Umbilical cord (tissue), 2 donors: ENCODE results near the gene MPHOSPH8. TPM values are rescaled to one million over a fixed set of nuclear protein-coding genes. Genes with fewer than 3 reads are reported as not detected.

Experiments
- DNase-seq: peaks from one replicate; pipeline ENCODE4 v3.0.0-alpha.2; 2015; ENCODE audit warnings: low spot score
- total RNA-seq: library from RNA; depleted of rRNA; stranded (reverse); fragments of >200 nt; gene quantifications from one replicate; pipeline ENCODE4 v1.2.3, GENCODE V29; 2014; ENCODE audit warnings: low replicate concordance; ENCODE audit not compliant: insufficient read depth

The MPHOSPH8 gene
- total RNA-seq, result 25.3 TPM

GRCh38 chr13:19633479-19634255 is at the start of gene MPHOSPH8:
Gene MPHOSPH8, plus strand, starts transcription at chr13:19633659. Its CDS starts 90 bp downstream, at chr13:19633749.
- DNase-seq, result peak; percentile 98

GRCh38 chr13:19586904-19587634 is 46.4 kb upstream of the MPHOSPH8 start:
- DNase-seq, result peak; percentile 7

GRCh38 chr13:19587635-19588300 is 45.7 kb upstream of the MPHOSPH8 start:
- peak; percentile 40 for DNase-seq

GRCh38 chr13:19589312-19589711 is 44.1 kb upstream of the MPHOSPH8 start:
- no peak for DNase-seq

- no peak for DNase-seq
Measured at GRCh38 chr13:19590423-19590822, 43.0 kb upstream of the MPHOSPH8 start.

- DNase-seq, result no peak
Measured at GRCh38 chr13:19591864-19592263, 41.6 kb upstream of the MPHOSPH8 start.

- DNase-seq, result no peak
Measured at GRCh38 chr13:19592657-19593180, 40.7 kb upstream of the MPHOSPH8 start.

GRCh38 chr13:19596086-19596485 is 37.4 kb upstream of the MPHOSPH8 start:
- no peak for DNase-seq

- DNase-seq, result no peak
Measured at GRCh38 chr13:19596960-19597361, 36.5 kb upstream of the MPHOSPH8 start.

- peak; percentile 9 for DNase-seq
Measured at GRCh38 chr13:19597523-19597922, 35.9 kb upstream of the MPHOSPH8 start.

- peak; percentile 31 for DNase-seq
Measured at GRCh38 chr13:19601749-19602725, 31.4 kb upstream of the MPHOSPH8 start.

- DNase-seq, result no peak
Measured at GRCh38 chr13:19604306-19604705, 29.2 kb upstream of the MPHOSPH8 start.

- DNase-seq, result no peak
Measured at GRCh38 chr13:19605161-19605955, 28.1 kb upstream of the MPHOSPH8 start.

- DNase-seq, result no peak
Measured at GRCh38 chr13:19606152-19606551, 27.3 kb upstream of the MPHOSPH8 start.

- DNase-seq, result no peak
Measured at GRCh38 chr13:19606737-19607136, 26.7 kb upstream of the MPHOSPH8 start.

- DNase-seq, result no peak
Measured at GRCh38 chr13:19607523-19608078, 25.9 kb upstream of the MPHOSPH8 start.

GRCh38 chr13:19618977-19619376 is 14.5 kb upstream of the MPHOSPH8 start:
- DNase-seq, result no peak

GRCh38 chr13:19622193-19622592 is 11.3 kb upstream of the MPHOSPH8 start:
- no peak for DNase-seq

GRCh38 chr13:19624265-19624664 is 9.2 kb upstream of the MPHOSPH8 start:
- no peak for DNase-seq
